ENCODE measurements around the gene RDH12. TPM values are rescaled to one million over a fixed set of nuclear protein-coding genes. Genes with fewer than 3 reads are reported as not detected.

RDH12 gene
- total RNA-seq, 4 donors from 2014 or later = not detected

DNA sequence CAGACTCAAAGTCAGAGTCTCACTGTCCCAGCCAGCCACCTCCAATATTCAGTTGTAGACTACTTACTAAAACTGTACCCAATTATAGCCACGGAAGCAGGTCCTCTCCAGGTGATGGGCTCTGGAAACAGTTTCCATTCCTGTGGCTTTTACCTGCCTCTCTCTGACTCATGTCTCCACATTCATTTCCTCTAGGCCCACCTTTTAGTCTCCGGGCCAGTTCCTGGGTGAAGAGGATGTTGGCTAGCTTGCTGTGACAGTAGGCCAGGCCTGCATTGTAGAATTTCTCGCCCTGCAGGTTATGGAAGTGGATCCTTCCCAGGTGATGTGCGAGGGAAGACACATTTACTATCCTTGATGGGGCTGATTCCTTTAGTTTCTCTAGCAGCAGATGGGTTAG is 11.7 kb upstream of the RDH12 start:
- no peak for TF ChIP-seq POLR2A (IDR thresholded peaks at IDR 0.05)
- H3K36me3 ChIP-seq = no peaks in the 10 kb centered on the region
- intact Hi-C loops (cut with DNase I; ENCODE audit: low total_unique reads) = no loop called here
- peaks cover 0 to 3% of the 10 kb centered on the region in 2 donors for H3K4me1 ChIP-seq
- no peak for DNase-seq
- H3K27ac ChIP-seq = no peak overlapping the region
- H3K9me3 ChIP-seq = no peaks in the 10 kb centered on the region
- no peak overlapping the region for H3K4me3 ChIP-seq
- no peaks in the 10 kb centered on the region for H3K27me3 ChIP-seq

DNA sequence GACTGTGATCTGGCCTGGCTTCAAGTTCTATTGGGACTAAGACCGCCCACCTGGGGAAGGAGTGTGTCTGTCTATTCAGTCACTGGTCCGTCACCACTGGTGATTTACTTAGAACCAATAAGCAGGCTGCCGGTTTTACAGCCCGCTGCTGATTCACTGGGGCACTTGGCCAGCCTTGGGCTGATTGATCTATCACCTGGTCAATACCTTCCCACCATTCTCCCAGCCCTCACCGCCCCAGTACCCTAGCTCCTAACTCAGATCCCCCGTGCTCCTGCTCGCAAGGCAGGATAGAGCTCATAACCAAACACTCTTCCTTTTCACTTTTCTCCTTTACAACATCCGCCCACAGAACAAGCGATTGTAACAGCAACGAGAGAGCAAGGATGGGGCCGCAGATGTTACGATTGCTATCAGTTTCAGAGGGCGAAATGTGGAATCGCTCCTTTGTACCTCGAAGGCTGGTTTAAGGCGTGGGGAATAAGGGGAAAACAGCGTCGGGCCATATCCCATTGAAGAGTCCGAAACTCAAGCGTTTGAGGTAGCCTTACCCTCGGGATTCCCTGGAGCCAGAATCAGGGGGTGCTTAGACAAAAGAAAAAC is 6.8 kb upstream of the RDH12 start:
- Histone ChIP-seq H3K9me3 (no peaks in the 10 kb centered on the region), H3K27me3 (no peaks in the 10 kb centered on the region), H3K4me1 (peaks cover 0 to 3% of the 10 kb centered on the region in 2 donors), H3K4me3 (peak overlapping the region; percentile 69 to 86), H3K36me3 (no peaks in the 10 kb centered on the region), H3K27ac (peak overlapping the region; percentile 70 to 79)
- intact Hi-C loops (cut with DNase I; ENCODE audit: low total_unique reads) = no loop called here
- no peak for TF ChIP-seq POLR2A (IDR thresholded peaks at IDR 0.05)
- TF ChIP-seq, protein P1, sequence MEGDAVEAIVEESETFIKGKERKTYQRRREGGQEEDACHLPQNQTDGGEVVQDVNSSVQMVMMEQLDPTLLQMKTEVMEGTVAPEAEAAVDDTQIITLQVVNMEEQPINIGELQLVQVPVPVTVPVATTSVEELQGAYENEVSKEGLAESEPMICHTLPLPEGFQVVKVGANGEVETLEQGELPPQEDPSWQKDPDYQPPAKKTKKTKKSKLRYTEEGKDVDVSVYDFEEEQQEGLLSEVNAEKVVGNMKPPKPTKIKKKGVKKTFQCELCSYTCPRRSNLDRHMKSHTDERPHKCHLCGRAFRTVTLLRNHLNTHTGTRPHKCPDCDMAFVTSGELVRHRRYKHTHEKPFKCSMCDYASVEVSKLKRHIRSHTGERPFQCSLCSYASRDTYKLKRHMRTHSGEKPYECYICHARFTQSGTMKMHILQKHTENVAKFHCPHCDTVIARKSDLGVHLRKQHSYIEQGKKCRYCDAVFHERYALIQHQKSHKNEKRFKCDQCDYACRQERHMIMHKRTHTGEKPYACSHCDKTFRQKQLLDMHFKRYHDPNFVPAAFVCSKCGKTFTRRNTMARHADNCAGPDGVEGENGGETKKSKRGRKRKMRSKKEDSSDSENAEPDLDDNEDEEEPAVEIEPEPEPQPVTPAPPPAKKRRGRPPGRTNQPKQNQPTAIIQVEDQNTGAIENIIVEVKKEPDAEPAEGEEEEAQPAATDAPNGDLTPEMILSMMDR (IDR thresholded peaks at IDR 0.05) = no peak
- peak in 1 of 2 donors; percentile 41 for DNase-seq

DNA sequence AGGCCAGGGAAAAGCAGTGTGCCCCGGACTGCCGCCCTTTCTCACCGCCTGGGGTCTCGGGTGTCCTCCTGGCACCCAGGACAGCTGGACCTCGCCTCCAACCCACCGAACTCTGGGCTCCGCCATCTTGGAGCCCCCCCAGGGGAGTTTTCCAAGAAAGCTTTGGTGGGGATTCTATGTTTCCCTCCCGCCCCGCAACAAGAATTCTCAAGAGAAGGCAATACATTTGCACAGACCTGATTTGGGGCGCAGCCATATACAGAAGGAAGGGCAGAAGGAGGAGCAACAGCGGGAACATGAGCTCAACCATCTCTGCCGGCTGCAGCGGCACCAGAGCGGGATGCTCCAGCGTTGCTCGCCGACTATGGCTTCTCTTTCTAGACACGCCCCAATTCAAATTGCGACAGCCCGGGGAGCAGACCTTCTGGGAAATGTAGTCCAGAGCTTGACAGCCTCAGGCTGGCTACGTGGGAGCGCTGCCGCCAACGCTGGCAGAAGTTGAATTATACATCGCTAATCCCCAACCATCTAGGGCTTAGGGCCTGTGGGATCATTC is 6.2 kb upstream of the RDH12 start, which contains the start of gene RDH11:
Gene RDH11, minus strand, starts transcription at position 371 of the 556 bp plus-strand sequence. Its CDS starts 61 bp downstream, at position 310.
- intact Hi-C loops (cut with DNase I; ENCODE audit: low total_unique reads) = no loop called here

DNA sequence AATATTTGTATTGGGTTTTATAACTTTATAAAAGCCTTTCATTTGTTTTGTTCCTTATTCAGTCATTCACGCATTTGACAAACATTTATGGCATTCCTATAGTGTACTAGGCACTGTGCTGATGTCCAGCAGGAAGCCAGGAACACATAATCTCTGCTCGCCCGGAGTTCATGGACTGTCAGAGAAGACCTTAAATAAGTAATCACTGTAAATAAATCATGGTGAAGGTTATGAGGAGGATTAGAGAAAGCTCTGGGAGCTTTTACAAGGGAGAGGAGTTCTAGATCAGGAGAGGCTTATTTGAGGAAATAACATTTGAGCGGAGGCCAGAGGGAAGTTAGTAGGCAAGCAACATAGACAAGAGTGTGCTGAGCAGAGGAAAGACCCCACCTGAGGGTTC is 4.7 kb upstream of the RDH12 start:
- intact Hi-C loops (cut with DNase I; ENCODE audit: low total_unique reads) = no loop called here

More for the DNA sequence above, 6.2 kb upstream of the RDH12 start, which contains the start of gene RDH11:
- Histone ChIP-seq H3K9me3 (no peaks in the 10 kb centered on the region), H3K4me1 (peaks cover 0 to 3% of the 10 kb centered on the region in 2 donors), H3K4me3 (peak within 1 kb of the TSS; percentile 69 to 86), H3K36me3 (no peaks in the 10 kb centered on the region), H3K27me3 (no peaks in the 10 kb centered on the region), H3K27ac (peak within 1 kb of the TSS; percentile 70 to 79)
- peak; percentile 80 to 86 for DNase-seq
- peak; percentile 73 to 81 for TF ChIP-seq POLR2A (IDR thresholded peaks at IDR 0.05)
- TF ChIP-seq, protein P1 (IDR thresholded peaks at IDR 0.05) = no peak

DNA sequence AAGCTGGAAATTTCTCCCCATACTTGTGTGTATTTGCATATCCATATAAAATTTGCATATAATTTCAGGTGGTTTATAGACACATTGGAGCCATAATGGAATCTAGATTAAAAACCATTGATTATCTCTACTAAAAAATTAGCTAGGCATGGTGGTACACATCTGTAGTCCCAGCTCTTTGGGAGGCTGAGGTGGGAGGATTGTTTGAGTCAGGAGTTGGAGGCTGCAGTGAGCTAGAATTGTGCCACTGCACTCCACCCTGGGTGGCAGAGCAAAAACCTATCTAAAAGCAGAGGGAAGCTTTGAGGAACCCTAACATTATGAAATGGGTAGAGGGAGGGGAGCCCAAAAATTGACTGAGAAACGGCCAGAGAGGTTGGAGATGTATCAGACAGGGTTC is 3.5 kb upstream of the RDH12 start:
- no peak for DNase-seq
- Histone ChIP-seq H3K4me1 (peaks cover 0 to 3% of the 10 kb centered on the region in 2 donors), H3K36me3 (no peaks in the 10 kb centered on the region), H3K27me3 (no peaks in the 10 kb centered on the region), H3K4me3 (no peak overlapping the region), H3K9me3 (no peaks in the 10 kb centered on the region), H3K27ac (no peak overlapping the region)
- TF ChIP-seq POLR2A (IDR thresholded peaks at IDR 0.05) = no peak
- TF ChIP-seq, protein P1 (IDR thresholded peaks at IDR 0.05) = no peak
- intact Hi-C loops (cut with DNase I; ENCODE audit: low total_unique reads) = no loop called here

More for the DNA sequence above, 4.7 kb upstream of the RDH12 start:
- H3K4me1 ChIP-seq = peaks cover 0 to 3% of the 10 kb centered on the region in 2 donors
- no peak overlapping the region for H3K27ac ChIP-seq
- DNase-seq = no peak
- H3K9me3 ChIP-seq = no peaks in the 10 kb centered on the region
- no peak overlapping the region for H3K4me3 ChIP-seq
- H3K36me3 ChIP-seq = no peaks in the 10 kb centered on the region
- TF ChIP-seq POLR2A (IDR thresholded peaks at IDR 0.05) = no peak
- H3K27me3 ChIP-seq = no peaks in the 10 kb centered on the region

DNA sequence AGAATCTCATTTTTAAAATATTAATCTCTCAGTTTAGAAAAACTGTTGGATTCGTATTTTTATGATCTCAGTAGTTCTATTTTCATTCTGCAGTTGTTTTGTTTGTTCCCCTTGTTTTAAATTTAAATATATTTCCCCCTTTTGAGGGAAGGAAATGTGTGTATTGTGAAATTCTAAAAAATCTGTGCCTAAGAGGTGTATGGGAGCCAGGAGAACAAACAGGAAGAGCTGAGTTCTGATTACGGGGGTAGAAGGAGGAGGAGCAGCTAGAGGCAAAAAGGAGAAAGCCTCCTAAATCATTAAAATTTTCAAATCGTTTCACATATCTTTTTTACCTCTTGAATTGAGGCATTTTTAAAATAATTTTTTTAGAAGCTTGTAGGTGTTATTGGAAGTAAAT is 2.3 kb downstream of the RDH12 start:
- DNase-seq = no peak
- Histone ChIP-seq H3K4me3 (no peak overlapping the region), H3K27me3 (no peaks in the 10 kb centered on the region), H3K9me3 (no peaks in the 10 kb centered on the region), H3K27ac (no peak overlapping the region), H3K4me1 (no peaks in the 10 kb centered on the region), H3K36me3 (no peaks in the 10 kb centered on the region)
- intact Hi-C loops (cut with DNase I; ENCODE audit: low total_unique reads) = no loop called here
- TF ChIP-seq POLR2A (IDR thresholded peaks at IDR 0.05) = no peak
- TF ChIP-seq, protein P1 (IDR thresholded peaks at IDR 0.05) = no peak

All from uterus (tissue), 4 donors.